GM20431 (cell line): ENCODE measurements around the gene CCDC170.
"Not testable (repeated sequence)": the region's sequence is repeated elsewhere in the genome, so short reads cannot be mapped to it uniquely, and the experiment has no call there.

Experiments used
- in situ Hi-C: fragments of 300-500 bp; cut with MseI, MboI; formaldehyde crosslinking; loops from one replicate; pipeline ENCODE4 v1.15.0; 2020; ENCODE audit warnings: low sequenced_read_pairs; ENCODE audit not compliant: unreplicated experiment

CCDC170 gene

GRCh38 chr6:151493804-151494234, at the start of gene CCDC170:
TSS of gene CCDC170 (plus strand) at chr6:151494017. CDS start at chr6:151494129, 112 bp downstream.
- in situ Hi-C loops = no loop called here

GRCh38 chr6:151445482-151445881, 48.3 kb upstream of the CCDC170 start:
- in situ Hi-C loops = no loop called here

GRCh38 chr6:151447237-151447636, 46.6 kb upstream of the CCDC170 start:
- in situ Hi-C loops = no loop called here

GRCh38 chr6:151448623-151449022, 45.2 kb upstream of the CCDC170 start:
- in situ Hi-C loops = no loop called here

GRCh38 chr6:151450928-151451327, 42.9 kb upstream of the CCDC170 start:
- in situ Hi-C loops = not testable (repeated sequence)

- in situ Hi-C loops = no loop called here
These were observed 42.3 kb upstream of the CCDC170 start for GRCh38 chr6:151451417-151451949.

GRCh38 chr6:151451950-151452749, 41.7 kb upstream of the CCDC170 start, which contains the start of gene RMND1:
TSS of gene RMND1 (minus strand) at chr6:151452126. CDS start at chr6:151445811, 6,315 bp downstream.
- in situ Hi-C loops = no loop called here

- in situ Hi-C loops = no loop called here
These were observed 40.9 kb upstream of the CCDC170 start for GRCh38 chr6:151452750-151453427.

GRCh38 chr6:151455751-151456398, 37.9 kb upstream of the CCDC170 start:
- in situ Hi-C loops = not testable (repeated sequence)

GRCh38 chr6:151461673-151462072, 32.1 kb upstream of the CCDC170 start:
- in situ Hi-C loops = no loop called here

GRCh38 chr6:151464702-151465101, 29.1 kb upstream of the CCDC170 start:
- in situ Hi-C loops = no loop called here

GRCh38 chr6:151475653-151476523, 17.9 kb upstream of the CCDC170 start:
- in situ Hi-C loops = no loop called here

- in situ Hi-C loops = no loop called here
These were observed 16.1 kb upstream of the CCDC170 start for GRCh38 chr6:151477726-151478125.

GRCh38 chr6:151478670-151479069, 15.1 kb upstream of the CCDC170 start:
- in situ Hi-C loops = no loop called here

- in situ Hi-C loops = no loop called here
These were observed 12.0 kb upstream of the CCDC170 start for GRCh38 chr6:151481786-151482185.

- in situ Hi-C loops = no loop called here
These were observed 11.5 kb upstream of the CCDC170 start for GRCh38 chr6:151482290-151482689.

GRCh38 chr6:151483994-151484393, 9.8 kb upstream of the CCDC170 start:
- in situ Hi-C loops = no loop called here

- in situ Hi-C loops = no loop called here
These were observed 5.6 kb upstream of the CCDC170 start for GRCh38 chr6:151488226-151488625.

GRCh38 chr6:151490996-151491395, 2.8 kb upstream of the CCDC170 start:
- in situ Hi-C loops = no loop called here
